NOMO-1 treated with DMSO at 0.1 percent for 48 hours (cell line): ENCODE data around the gene GRIK4.

Experiments used
- DNase-seq: peaks from one replicate; lab custom pipeline; 2025; ENCODE audit not compliant: unreplicated experiment; lab: John Stamatoyannopoulos, UW

The GRIK4 gene

DNA sequence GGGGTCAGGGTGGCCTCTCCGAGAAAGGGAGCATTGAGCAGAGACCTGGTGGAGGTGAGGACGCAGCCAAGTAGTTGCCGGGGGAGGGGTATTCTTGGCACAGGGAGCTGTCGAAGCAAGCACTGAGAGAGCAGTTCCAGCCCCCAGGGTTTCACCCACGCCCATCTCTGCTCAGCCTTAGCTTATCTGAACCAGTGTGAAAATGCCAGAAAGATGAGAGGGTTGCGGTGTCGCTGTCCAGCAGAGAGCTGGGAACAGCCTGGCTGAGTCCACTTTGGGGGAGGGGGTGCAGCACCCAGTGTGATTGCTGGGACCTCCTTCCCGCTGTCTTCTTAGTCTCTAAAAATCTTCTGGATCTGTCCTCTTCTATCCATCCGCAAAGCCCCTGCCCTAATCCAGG lies 389.1 kb downstream of the GRIK4 start:
- DNase-seq, result no peak

DNA sequence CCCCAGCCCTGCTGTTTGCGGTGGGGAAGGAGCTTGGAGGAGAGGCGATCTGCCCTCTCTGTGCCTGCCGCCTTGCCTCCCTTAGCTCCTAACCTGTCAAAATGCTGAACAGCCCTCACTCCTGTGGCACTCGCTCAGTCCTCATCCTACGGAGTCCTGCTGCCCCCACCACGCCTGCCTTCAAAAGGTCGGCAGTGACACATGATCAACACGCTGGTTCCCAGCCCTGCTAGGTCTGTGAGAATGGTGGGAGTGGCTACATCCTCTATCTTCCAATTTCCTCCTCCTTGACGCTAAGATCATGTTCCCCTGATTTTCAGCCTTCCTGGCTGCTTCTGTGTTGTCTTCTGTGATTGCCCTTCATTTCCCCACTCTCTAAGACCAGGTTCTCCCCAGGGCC lies 392.1 kb downstream of the GRIK4 start:
- DNase-seq, result no peak

DNA sequence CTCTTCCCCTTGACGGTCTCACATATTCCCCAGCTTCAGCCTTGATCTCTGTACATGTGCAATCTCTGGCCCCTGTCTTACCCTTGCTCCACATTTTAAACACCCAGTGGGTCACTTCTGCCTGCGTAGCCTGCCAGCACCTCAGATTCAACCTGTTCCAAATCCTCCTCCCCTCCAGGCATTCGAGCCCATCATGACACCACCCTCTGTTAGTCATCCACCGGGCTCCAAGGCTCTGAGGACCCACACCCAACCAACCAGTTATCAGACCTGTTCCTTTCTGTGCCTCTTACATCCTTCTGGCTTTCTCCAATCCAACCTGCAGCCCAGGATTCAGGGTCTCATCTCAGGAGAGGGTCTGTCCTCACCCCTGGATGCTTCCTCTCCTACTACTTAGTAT lies 392.6 kb downstream of the GRIK4 start:
- DNase-seq, result no peak

DNA sequence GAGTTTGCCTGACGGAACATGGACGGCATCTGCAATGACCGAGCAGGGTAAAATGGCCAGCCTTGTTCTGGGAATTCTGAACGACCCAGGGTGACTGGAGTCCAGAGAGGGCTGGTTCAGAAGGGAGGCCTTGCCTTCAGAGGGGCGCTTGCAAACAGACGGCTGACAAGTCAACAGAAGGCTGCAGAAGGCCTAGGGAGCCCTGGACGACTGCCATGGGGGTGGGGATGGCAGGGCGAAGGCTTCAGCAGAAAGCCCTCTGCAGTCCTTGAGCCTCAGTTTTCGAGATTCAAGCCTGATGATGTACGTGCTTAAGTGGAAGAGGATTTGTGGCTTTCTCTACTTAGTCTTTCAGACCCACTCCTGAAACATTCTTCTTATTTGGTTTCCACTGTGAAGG lies 395.2 kb downstream of the GRIK4 start:
- no peak for DNase-seq

DNA sequence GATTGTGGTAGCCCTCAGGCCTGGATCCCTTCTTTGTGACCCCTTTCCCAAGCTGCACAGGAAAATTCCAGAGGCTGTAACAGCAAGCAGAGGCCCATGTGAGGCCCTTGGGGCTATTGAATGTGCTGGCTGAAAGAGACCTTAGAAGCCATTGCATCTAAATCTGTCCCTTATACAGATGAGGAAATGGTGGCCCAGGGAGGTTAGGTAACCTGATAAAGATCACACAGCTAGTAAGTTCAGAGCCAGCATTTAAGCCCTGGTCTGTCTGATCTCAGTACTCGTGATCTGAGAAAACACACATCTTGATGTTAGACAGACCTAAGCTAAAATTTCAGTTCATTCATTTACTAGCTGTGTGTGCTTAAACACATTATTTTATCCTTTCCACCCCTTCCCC lies 396.4 kb downstream of the GRIK4 start:
- no peak for DNase-seq

DNA sequence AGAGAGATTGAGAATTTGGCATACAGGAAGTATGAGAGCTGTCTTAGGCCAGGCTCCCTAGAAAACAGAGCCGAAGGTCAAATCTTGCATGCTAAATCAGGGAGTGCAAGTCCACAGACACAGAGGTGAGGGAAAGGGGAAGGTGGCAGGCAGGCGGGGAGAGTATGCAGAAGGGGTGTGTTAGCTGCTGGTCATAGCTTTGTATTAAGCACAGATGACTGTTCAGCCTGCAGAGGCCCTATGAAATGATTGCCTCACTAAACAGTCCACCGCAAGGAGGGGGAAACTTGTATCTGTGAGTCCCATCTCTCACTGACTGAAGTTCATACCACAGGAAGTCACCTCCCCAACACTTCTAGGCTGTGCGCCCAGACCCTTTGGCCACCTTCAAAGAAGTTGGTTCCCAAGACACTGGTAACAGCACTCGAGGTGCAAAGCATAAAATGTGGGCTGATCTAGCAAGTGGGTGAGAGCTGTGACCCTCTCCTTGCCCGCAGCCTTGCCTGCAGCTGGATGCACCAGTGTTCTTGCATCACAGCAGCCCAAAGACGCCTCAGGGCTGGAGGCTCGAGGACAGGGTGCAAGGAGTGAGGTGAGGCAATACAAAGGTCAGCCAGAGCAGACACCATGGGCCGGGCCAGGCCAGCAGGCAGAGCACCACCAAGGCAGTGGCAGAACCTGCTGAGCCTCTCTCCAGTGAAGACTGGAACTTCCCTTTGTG lies 397.1 kb downstream of the GRIK4 start:
- peak; percentile 90 for DNase-seq

DNA sequence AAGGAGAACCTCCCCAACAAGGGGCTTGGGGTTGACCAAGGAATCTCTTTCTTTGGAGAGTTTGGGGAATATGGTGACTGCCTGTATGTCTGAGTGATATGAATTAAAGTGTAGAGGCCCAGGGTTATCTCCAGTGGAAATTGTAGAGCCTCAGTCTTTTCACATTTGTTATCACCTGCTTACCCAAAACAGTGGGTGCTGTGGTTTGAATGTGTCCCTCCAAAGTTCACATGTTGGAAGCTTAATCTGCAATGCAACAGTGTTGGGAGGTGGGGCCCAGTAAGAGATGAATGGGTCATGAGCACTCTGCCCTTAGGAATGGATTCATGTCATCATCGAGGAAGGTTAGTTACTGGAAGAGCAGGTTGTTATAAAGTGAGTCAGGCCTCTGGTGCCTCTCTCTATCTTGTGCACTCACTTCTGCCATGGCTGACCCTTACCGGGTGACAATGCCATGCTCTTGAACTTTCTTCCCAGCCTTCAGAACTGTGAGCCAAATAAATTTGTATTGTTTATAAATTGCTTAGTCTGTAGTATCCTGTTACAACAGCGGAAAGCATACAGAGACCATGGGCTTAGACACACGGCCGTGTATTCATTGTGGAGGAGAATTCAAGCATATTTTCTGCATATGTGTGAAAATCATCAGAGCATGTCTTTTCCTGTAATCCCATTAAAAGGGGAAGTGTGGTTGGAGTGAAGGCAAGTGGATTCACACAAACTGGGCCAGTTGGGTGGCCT lies 398.3 kb downstream of the GRIK4 start:
- no peak for DNase-seq

DNA sequence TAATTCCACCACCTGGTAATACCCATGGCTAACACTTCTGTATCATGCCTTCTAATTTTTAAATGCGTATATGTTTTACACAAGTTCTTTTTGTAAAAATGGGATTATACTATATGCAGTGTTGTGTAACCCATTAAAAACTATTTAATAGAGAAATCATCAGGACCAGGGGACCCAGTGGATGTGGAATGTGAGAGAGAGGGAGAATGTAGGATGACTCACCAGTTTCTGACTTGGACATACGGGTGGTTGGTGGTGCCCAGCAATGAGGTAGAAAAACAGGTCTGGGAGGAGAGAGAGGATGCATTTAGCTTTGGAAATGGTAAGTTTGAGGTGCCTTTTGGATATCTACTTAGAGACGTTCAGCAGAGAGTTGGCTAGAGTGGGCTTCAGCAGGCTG lies 400.4 kb downstream of the GRIK4 start:
- DNase-seq, result no peak

DNA sequence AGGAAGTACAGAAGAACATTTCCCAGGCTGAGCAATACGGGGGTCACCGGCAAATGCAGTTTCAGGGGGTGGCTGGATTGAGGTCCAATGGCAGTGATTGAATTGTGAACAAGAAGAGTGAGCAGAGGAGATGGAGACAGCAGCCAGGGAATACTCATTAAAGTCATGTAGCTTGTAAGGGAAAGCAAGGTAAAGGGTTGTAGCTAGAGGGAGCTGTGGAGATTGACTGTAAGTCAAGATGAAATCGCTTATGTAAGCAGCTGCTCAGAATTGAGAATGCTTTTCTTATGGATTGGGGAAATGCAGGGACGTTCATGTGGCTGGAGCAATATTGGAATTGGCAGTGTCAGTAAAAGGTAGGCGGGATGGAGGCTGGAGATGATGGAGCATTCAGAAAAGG lies 401.0 kb downstream of the GRIK4 start:
- no peak for DNase-seq

DNA sequence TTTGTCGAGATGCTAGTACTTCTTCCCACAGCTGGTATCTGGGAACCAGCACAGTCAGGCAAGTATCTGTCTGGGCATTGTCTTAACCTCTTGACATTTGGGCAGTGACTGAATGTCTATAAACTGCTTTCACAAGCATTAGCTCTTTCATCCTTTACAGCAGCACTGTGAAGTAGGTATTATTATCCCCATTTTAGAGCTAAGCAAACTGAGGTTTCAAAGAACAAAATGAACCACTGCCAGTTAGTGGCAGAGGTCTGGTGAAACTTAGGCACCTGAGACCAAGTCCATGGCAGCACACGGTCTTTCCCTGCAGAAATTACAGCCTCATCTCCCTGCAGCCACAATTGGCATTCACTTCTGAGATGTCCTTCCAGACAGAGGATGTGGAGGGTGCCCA lies 401.4 kb downstream of the GRIK4 start:
- no peak for DNase-seq

DNA sequence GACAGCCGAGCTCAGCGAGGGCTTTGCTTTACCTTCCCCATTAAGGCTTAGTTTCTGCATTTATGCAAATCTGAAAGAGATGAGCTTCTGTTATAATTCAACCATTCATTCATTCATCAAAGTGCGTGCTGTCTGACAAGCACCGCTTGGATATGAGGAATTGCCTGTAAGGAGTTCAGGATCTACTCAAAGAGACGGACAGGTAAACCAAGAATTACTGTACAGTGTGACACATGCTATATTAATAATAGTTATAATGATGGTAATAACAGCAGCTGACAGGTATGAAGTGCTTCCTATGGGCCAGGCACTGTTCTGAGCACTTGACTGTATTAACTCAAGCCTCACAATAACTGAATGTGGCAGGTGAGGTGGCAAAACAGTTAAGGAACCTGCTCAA lies 402.5 kb downstream of the GRIK4 start:
- DNase-seq, result no peak

DNA sequence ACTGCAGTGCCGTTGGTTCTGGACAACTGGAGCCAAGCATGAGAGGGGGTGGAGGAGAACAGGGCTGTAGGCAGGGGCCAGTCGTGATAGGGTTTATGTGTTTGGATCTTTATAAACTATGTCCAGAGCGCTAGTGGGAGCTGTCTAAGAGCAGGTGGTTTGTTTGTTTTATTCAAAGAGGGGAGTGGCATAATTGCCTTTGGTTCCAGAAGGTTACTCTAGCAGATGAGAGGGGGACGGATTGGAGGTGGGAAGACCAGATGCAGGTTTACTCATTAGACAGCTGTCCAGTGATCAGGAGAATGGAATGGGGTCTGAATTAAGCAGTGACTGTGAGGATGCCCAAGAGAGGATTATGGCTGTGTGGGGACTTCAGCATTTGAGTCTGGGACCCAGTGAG lies 403.1 kb downstream of the GRIK4 start:
- no peak for DNase-seq

DNA sequence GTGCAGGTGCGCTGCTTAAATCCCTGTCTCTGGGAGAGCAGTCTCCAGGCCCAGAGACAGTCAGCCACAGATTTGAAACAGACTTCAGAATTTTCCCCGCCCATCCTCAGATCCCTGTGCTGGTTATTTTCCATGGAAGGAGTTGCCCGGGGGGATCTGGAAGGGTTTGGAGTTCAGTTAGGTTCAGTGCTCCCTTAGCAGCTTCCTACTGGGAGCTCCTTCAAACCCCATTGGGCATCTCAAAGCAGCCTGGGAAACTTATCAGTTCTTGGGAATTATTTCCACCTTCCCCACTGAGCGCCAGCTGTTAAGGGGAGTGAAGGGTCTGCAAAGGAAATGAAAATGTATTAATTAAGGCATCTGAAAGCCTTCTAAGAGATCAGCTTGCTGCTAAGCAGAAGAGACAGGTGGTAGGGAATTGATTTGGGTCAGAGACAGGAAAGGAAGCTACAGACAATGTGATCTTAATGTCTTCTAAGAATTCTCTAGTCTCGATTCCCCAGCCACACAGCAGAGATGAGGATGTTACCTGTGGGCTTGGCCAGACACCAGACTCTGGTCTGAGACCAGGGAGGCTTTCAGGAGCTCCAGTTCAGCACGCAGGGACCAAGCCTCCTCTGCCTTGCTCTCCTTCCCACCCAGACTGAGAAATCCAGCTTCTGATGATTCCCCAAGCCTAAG lies 406.2 kb downstream of the GRIK4 start:
- no peak for DNase-seq

DNA sequence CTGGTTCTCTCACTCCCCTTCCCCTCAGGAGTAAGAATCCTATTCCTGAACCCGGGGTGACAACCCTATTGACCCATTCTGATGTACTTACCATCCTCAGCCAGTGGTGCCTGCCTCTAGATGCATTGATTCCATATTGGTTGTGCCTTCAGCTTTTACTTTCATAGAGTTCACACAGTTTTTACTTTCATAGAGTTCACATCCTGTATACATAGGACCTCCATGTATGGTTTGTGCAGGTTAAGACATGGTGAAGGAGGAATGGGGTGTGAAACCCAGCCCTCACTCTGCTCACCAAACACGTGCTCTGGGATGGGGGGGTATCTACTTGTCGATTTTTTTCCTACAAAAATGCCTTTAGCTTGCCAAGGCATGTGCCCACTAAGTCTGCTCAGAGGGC lies 406.7 kb downstream of the GRIK4 start:
- no peak for DNase-seq

DNA sequence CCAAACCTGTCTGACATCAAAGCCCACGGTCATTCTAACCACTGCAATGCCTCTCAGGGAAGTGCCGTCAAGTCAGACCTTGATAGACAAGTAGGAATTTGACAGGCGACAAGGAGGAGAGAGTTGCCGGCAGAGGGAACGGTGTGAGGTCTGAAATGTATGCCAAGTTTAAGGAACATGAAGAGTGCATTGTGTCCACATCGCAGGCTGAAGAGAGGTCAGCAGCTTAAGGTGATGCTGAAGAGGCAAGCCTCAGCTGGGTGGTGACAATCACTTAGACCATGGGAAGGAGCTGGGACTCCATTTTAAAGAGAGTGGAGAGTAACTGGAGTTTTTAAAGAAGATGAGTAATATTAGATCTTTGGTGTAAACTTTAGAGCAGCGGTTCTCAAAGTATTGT lies 407.5 kb downstream of the GRIK4 start:
- DNase-seq, result no peak

DNA sequence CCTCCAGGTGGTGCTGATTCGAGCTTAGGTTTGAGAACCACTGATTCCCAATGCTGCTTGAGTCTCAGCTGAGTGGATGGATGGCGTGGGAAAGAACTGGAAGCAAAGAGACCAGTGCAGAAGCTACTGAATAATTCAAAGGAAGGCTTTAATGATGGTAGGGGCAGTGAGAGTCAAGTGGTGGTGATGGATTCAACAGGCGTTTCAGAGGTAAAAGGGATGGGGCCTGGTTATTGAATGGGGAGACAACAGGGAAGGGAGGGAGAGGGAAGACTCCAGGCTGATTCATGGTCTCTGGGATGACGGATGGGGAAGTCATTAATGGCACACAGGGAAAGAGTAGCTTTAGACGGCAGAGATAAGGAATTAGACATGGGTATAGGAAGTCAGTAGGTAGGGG lies 408.0 kb downstream of the GRIK4 start:
- no peak for DNase-seq

DNA sequence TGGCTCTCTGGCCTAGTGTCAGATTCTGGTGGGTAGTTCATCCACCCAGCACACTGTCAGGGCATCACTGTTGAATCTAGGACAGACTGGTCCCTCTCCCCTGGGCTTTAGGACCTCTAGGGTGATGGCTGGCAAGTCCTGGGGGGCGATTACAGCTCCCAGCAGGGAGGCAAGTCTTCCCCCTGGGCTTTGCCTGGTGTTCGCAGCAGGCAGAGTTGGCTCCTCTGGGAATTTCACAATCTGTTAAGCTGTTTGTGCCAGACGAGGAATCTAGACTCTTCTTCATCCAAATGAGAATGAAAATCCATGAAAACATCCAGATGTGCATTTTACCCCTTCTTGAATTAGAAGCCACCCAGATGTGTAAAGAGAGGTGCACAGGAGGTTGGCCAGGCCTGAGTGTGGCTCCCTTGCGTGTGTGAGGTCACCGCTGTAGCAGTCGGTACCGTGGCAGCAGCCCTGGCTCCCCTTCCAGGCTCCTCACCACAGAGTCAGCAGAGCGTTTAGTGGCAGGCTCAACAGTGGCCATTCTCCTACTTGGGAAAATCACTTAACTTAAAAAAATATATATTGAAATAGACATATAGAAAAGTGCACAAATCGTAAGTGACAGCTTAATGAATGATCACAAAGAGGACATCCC lies 412.4 kb downstream of the GRIK4 start:
- DNase-seq, result no peak

DNA sequence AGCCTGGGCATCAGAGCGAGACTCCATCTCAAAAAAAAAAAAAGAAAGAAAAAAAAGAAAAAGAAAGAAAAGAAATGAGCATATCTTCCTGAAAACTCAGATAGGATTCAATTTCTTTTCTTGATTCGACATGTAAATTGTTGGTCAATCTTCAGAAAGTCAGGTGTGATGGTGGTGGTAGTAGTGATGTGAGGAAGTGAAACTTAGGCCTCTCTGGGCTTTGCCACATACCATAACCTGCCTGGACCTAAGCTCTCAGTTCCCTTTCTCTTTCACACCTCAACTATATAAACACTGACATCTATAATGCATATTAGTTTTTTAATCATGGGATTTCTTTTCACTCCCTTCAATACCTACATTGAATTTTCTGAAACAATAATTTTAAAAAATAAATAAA lies 414.4 kb downstream of the GRIK4 start:
- peak; percentile 62 for DNase-seq

DNA sequence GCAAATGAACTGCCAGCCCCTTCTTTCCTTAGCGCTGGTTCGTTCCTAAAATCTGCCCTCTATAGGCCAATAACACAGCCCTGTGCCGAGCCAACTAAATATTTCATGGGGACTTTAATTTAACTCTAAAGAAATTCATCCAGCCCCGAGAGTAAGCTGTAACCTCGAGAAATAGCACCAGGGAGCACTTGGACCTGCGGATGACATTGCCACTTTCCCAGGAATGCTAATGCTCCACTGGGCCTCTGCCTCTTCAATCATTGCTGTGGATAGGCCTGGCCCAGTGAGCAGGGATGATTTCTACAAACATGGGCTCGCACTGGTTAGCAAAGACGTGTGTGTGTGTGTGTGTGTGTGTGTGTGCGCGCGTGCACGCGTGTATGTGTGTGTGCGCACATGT lies 417.1 kb downstream of the GRIK4 start:
- no peak for DNase-seq

DNA sequence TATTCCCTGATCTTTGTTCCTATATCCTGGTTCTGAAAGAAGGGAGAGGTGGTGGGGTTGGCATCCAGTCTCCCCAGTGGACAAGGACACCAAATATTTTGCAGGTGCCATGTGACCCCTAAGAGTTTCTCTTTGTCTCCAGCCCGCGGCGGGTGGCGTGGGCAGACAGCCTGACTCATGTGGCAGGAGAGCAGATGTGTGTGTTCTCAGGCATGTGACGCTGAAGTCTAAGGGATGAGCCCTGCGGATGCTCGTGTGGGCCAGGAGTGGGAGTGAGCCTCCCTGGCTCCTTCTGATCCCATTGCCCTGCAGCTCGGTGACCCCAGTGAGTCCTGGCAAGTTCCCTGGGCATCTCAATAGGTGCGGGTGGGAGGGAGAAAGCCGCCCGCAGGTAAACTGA lies 417.5 kb downstream of the GRIK4 start:
- DNase-seq, result no peak

DNA sequence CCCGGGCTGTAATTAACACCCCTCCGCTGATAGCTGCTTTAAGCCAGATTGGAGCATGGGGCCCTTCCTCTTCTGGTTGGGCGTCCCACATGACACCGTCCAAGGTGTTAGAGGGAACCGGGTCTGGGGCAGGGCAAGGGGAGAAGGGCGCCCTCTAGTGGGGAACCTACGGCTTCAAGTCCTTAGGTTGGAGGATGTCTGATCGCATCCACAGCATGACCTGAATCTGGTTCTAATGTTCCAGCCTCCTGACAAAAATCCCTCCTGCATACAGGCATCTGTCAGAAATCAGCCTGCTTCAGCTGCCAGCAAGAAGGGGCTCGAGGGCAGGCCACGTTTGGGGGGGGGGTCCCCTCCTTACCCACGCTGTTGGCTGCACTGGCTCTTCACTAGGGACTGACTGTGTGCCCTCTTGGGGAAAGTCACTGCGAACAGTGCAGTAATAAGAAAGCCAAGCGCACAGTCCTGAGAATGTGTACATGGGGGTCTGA lies 418.2 kb downstream of the GRIK4 start:
- peak; percentile 55 for DNase-seq
